HG03039 (cell line): ENCODE measurements around the gene AUTS2.

Experiments used
- ATAC-seq: cut with Tn5 transposase; IDR thresholded peaks from one replicate; pipeline ENCODE4 v1.9.1; 2021; ENCODE audit warnings: mild to moderate bottlenecking, moderate library complexity; ENCODE audit not compliant: unreplicated experiment

AUTS2 gene

GRCh38 chr7:69837387-69838068 is 239.3 kb downstream of the AUTS2 start:
- no peak for ATAC-seq

- peak; percentile 57 for ATAC-seq
These were observed 241.5 kb downstream of the AUTS2 start for GRCh38 chr7:69839782-69840181.

GRCh38 chr7:69840248-69840647 is 242.0 kb downstream of the AUTS2 start:
- no peak for ATAC-seq

GRCh38 chr7:69843653-69844052 is 245.4 kb downstream of the AUTS2 start:
- peak; percentile 33 for ATAC-seq

- ATAC-seq = no peak
These were observed 246.1 kb downstream of the AUTS2 start for GRCh38 chr7:69844264-69844868.

GRCh38 chr7:69845721-69846495 is 247.6 kb downstream of the AUTS2 start:
- no peak for ATAC-seq

GRCh38 chr7:69847921-69848612 is 249.8 kb downstream of the AUTS2 start:
- ATAC-seq = no peak

GRCh38 chr7:69849268-69849667 is 251.0 kb downstream of the AUTS2 start:
- no peak for ATAC-seq

GRCh38 chr7:69857014-69857413 is 258.7 kb downstream of the AUTS2 start:
- ATAC-seq = no peak

- no peak for ATAC-seq
These were observed 260.2 kb downstream of the AUTS2 start for GRCh38 chr7:69858471-69858870.

- no peak for ATAC-seq
These were observed 261.1 kb downstream of the AUTS2 start for GRCh38 chr7:69859342-69859741.

GRCh38 chr7:69860486-69860885 is 262.2 kb downstream of the AUTS2 start:
- ATAC-seq = no peak

GRCh38 chr7:69860941-69861622 is 262.8 kb downstream of the AUTS2 start:
- no peak for ATAC-seq

- no peak for ATAC-seq
These were observed 264.3 kb downstream of the AUTS2 start for GRCh38 chr7:69862413-69863064.

GRCh38 chr7:69864274-69864673 is 266.0 kb downstream of the AUTS2 start:
- ATAC-seq = no peak

- ATAC-seq = no peak
These were observed 266.5 kb downstream of the AUTS2 start for GRCh38 chr7:69864822-69865221.

- ATAC-seq = no peak
These were observed 270.6 kb downstream of the AUTS2 start for GRCh38 chr7:69868921-69869320.

- ATAC-seq = no peak
These were observed 273.1 kb downstream of the AUTS2 start for GRCh38 chr7:69871213-69871885.

- no peak for ATAC-seq
These were observed 273.8 kb downstream of the AUTS2 start for GRCh38 chr7:69871886-69872569.
